ENCODE data around the gene LRSAM1. TPM values are rescaled to one million over a fixed set of nuclear protein-coding genes. Genes with fewer than 3 reads are reported as not detected.

Gene LRSAM1
- 17.1 and 19.6 TPM in 2 replicates for total RNA-seq
- 19.2 TPM for polyA plus RNA-seq (2012)

DNA sequence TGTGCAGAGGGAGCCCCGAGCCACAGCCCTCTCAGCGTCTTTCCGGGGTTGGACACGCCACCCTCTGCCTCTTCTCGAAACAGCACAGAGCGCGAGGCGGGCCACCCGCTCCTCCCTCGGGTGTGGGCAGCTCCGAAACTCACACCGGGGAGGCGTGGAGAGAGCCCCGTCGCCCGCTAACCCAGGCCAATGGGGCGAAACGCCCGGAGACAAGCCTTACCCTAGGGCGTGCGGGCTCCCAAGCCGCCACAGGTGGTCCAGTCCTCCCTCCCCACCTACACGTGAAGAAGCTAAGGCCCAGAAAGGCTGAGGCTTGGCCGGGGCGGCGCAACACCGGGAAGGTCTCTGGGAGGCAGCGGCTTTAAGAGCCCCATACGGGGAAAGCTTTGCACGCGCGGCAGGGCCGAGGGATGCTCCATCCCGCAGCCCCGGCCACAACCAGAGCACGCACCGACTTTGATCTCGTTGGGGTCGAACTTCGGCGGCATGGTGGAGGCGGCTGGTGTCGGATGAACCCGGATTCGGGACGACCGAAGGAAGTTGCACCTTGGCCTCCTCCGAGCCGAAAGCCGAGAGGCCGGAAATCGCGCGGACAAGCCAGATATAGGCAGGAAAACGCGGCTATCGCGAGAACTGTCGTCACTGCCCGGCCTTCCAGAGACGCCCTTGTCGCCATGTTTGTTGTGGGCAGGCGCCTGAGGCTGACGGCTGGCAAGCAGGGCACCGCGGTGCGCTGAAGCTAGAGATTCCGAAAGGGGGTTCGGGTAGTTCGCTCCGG, at the start of gene LRSAM1, which contains the start of gene RPL12:
Gene LRSAM1, plus strand, starts transcription at position 681 of the 778 bp plus-strand sequence. CDS start 3,018 bp downstream, outside the sequence.
Gene RPL12, minus strand, starts transcription at position 577 of the 778 bp plus-strand sequence. Its CDS starts 89 bp downstream, at position 488.
- DNase-seq (ENCODE audit: low read depth), result peak; percentile 96

DNA sequence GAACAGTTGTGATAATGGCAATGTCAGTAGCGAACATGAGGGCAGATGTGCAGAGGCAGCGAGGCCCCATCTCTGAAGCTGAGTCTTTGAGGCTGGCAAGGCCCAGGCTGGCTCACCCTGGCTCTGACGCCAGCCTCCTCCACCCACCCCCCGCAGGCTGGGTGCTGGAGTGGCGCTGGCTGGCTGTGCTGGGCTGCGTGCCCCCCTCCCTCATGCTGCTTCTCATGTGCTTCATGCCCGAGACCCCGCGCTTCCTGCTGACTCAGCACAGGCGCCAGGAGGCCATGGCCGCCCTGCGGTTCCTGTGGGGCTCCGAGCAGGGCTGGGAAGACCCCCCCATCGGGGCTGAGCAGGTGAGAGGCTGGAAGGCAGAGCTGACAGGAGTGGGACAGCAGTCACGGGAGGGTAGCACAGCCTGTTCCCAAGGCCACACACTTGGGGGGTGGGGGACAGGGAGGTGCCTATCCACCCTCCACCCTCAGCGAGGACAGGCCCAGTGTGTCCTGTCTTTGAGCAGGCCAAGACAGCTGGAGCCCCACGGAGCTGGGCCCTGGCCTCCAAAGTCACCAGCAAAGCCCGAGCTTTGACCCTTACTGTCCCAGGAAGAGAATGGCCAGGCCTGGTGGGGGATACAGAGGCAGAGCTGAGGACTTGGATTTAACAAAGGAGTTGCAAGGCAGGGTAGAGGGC, 48.8 kb upstream of the LRSAM1 start:
- no peak for DNase-seq (ENCODE audit: low read depth)

DNA sequence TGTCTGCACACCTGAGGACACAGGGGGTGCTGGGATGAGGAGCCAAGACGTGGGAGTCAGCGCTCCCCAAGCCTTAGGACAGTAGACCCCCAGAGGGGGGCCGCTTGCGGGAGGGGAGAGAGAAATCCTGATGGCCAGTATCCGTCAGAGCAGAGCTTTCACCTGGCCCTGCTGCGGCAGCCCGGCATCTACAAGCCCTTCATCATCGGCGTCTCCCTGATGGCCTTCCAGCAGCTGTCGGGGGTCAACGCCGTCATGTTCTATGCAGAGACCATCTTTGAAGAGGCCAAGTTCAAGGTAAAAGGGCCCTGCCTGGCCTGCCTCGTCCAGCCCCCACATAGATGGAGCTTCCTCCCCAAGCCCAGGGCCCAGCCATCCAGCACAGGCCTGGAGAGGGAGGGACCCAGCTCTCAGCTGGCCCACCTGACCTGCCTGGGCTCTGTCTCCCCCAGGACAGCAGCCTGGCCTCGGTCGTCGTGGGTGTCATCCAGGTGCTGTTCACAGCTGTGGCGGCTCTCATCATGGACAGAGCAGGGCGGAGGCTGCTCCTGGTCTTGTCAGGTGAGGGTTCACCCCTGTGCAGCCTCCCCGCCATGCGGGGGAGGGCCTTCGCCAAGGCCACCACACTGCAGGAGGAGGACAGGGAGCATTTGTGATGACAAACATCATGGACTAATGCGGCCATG, 47.7 kb upstream of the LRSAM1 start:
- no peak for DNase-seq (ENCODE audit: low read depth)

DNA sequence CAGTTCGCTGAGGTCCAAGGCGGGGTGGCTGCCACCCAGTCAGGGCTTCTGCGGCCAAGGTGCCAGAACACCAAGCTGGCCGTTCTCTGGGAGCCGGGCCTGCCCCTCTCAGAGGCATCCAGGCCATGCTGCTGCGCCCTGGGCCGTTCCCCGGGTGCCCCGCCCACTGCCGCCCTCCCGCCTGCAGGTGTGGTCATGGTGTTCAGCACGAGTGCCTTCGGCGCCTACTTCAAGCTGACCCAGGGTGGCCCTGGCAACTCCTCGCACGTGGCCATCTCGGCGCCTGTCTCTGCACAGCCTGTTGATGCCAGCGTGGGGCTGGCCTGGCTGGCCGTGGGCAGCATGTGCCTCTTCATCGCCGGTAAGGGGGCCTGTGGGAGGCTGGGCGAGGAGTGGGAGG, 46.7 kb upstream of the LRSAM1 start:
- DNase-seq (ENCODE audit: low read depth), result no peak

DNA sequence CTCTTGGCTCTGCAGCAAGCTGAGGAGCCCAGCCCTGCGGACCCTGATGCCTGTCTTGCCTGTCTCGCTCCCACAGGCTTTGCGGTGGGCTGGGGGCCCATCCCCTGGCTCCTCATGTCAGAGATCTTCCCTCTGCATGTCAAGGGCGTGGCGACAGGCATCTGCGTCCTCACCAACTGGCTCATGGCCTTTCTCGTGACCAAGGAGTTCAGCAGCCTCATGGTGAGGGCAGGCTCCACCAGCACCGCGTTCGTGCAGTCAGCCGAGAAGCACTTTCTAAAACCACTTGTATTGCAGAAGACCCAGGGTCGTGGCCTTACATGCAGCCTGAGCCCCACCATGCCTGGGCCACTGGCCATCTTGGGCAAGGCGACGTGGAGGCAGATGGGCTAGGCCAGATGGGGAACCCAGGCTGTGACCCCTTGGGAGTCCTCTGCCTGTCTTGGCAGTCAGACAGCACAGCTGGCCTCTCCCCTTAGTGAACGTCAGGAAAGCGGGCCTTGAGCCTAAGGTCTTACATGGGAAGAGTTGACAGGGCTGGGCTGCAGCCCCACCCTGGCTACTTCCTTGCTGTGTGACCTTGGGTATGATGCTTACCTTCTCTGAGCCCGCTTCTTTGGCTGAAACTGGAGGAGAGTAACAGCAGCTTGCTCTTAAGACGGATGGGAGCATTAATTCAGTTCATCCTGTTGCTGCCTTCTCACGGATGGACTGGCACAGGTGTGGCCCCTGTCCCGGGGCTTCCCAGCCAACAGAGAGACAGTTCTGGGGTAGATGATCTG, 45.8 kb upstream of the LRSAM1 start:
- DNase-seq (ENCODE audit: low read depth), result no peak

DNA sequence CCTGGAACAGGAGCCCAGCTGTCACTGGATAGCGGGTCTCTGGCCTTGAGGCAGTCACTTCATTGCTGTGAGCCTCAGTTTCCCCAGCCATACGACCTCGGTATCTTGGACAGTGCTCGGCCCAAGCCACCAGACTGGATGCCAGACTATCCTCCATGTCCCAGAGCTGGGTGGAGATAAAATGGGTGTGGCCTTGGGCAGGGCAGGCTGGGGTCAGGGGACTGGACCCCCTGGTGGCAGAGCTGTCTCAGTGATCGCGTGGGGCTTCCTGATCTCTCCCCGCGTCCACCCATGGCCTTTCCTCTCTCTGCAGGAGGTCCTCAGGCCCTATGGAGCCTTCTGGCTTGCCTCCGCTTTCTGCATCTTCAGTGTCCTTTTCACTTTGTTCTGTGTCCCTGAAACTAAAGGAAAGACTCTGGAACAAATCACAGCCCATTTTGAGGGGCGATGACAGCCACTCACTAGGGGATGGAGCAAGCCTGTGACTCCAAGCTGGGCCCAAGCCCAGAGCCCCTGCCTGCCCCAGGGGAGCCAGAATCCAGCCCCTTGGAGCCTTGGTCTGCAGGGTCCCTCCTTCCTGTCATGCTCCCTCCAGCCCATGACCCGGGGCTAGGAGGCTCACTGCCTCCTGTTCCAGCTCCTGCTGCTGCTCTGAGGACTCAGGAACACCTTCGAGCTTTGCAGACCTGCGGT, 44.4 kb upstream of the LRSAM1 start:
- DNase-seq (ENCODE audit: low read depth), result no peak

DNA sequence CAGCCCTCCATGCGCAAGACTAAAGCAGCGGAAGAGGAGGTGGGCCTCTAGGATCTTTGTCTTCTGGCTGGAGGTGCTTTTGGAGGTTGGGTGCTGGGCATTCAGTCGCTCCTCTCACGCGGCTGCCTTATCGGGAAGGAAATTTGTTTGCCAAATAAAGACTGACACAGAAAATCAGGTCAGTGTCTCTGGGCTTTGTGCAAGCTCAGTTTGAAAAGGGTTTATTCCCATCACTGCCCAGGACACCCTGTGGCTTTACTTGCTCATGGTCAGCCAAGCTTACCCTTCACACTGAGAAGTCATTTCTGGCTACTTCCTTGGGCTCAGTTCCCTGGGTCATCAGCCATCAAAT, 43.8 kb upstream of the LRSAM1 start:
- no peak for DNase-seq (ENCODE audit: low read depth)

DNA sequence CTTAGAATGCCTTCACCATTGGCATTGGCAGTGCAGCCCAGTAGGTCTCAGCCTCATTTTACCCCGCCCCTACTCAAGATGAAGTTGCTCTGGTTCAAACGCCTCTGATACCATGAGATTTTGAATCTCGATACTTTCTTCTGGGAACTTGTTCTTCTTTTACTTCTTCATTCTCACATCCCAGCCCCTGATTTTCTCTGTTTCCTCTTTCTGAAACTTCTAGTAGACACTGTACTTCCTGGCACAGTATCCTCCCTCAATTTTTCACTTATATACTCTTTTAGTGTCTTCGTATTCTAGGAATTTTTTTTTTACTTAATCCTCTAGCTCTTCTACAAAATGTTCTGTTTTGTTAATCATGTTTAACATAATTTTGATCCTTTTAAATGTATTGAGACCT, 40.2 kb upstream of the LRSAM1 start:
- no peak for DNase-seq (ENCODE audit: low read depth)

DNA sequence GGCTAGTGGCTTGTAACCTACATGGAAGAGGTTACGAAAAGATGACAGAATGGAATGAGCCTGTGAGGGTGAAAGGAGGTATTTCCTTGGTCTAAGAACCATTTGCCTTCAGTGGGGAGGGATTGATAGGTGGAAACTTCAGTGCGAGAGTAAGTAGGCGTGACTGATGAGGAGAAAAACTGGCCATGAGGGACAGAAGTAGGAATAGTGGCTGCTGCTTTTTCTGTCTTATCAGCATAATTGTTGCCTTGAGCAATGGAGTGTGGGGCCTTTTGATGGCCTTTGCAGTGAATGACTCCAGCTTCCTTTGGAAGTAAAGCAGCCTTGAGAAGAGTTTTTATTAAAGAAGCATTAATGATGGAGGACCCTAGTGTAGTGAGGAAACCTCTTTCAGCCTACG, 36.2 kb upstream of the LRSAM1 start:
- no peak for DNase-seq (ENCODE audit: low read depth)

DNA sequence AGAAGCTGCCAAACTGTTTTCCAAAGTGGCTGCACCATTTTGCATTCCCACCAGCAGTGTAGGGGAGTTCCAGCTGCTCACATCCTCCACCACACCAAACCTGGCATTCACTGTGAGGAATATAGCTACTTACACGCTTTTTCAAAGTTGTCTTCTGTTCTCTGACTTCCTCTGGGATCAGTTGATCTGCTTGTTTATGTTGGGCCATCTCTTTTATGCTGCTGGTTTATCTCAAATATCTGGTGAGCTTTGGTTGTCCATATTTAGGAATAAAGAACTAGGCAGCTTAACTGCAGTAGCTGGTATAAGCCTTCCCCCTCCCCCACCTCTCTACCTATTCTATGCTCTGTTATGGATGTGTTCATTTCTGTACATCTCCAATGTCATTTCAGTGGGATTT, 35.7 kb upstream of the LRSAM1 start:
- DNase-seq (ENCODE audit: low read depth), result no peak

DNA sequence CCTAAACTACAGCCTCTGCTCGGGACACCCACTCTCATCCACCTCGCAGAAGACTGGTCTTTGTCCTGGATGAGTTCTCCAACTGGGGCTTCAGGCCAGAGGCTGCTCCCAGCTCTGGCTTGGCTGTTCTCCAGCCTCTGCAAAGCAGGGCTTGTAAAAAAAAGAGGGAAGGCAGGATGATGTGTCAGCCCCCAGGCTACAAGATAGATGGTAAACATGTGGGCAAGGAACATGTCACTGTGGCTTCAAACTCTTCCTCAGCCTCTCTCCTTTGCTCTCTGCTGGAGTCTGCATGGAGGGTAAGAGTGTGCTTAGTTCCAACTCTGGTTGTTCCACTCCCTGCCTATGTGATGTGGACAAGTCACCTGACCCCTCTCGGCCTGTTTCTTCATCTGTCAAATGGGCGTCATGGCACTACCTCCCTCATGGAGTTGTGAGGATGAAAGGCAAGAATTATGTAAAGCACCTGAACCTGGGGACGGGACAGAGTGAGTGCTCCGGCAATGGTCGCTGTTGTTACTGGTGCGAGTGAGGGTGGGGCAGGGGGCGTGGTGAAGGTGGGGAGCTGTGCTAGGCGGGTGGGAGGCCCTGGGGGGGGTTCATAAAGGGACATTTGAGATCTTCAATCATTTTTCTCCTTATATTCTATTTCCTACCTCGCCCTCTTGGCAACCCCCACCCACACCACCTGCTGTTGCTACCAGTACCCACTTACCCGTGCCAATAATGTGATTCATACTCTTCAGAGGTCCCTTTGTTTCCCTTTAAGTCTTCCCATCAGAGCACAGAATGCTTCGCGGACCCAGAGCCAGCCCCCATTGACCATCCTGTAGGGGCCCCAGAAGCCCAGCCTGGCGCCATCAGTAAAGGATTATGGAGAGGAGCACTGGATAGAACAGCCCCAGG, 33.9 kb upstream of the LRSAM1 start:
- DNase-seq (ENCODE audit: low read depth), result peak; percentile 73

DNA sequence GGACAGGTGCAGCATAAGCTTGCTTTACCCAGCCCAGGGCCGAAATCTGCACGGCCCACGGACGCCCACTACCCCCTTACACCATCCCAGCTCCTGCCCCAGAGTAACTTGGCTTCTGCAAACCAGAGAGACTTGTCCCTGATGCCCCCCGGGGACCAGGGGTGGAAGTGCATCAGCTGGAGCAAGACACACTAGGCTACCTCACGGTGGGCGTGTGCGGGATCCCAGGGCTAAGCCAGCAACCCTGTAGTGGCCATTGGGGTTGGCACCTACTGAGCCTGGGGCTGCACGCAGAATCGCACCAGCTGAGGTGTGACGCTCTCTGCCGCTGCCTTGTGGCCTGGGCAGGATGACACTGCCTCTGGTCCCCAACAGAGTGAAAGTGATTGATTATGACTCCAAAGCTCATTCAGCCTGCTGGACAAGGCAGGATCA, 33.3 kb upstream of the LRSAM1 start:
- no peak for DNase-seq (ENCODE audit: low read depth)

DNA sequence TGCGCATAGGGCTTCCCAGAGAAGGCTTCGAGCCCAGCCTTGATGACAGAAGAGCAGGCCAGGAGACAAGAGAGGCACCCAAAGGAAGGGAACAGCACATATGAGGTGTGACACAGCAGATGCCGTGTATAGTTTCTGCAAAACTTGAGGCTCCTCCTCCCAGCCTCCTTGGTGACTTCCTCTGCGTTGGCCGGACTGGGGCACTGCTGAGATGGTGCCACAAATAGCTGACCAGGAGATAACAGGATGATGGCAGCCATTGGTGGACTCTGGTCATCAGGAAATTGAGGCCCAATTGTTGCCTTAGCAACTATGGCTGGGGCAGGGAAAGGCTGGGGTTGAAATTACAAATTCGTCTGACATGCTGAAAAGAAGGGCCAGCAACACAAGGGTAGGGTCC, 32.0 kb upstream of the LRSAM1 start:
- no peak for DNase-seq (ENCODE audit: low read depth)

DNA sequence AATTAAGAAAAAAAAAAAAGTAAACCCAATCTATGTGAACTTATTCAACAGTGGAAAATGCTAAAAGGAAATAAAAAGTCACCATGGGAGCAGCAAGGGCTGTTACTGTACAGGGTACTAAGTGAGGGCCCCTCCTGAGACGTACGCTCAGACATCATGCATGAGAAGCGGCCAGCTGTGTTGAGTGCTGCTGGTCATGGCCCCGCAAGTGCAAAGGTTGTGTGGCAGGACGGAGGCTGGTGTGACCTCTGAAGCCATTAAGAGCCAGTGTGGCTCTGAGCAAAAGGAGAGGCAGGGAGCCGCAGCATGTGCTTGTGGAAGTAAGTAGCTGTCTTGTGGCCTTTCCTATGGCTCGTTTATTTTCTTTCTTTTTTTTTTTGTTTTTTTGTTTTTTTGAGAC, 30.3 kb upstream of the LRSAM1 start:
- DNase-seq (ENCODE audit: low read depth), result no peak

DNA sequence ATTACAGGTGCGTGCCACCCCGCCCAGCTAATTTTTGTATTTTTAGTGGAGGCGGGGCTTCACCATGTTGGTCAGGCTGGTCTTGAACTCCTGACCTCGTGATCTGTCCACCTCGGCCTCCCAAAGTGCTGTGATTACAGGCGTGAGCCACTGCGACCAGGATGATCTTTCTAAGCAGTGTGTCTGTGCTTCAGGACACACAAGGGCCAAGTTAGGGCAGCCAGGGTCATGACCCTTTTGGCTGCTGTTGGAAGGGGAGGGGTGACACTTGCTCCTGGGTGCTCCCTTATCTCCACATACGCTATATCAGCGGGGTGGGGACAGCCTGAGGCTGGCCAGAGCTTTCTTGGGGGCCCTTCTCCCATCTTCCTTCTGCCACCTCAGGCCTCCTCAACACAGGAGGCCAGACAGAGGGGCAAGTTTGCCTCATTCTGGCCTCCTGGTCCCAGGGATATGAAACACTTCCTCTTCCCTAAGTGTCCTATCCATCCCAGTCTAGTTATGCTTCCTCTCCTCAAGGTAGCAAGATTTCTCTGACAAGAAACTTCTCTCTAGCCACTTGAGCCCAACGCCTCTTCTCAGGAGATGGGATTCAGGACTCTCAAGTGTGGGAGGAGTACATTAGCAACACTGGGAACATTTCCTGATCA, 29.1 kb upstream of the LRSAM1 start:
- no peak for DNase-seq (ENCODE audit: low read depth)

DNA sequence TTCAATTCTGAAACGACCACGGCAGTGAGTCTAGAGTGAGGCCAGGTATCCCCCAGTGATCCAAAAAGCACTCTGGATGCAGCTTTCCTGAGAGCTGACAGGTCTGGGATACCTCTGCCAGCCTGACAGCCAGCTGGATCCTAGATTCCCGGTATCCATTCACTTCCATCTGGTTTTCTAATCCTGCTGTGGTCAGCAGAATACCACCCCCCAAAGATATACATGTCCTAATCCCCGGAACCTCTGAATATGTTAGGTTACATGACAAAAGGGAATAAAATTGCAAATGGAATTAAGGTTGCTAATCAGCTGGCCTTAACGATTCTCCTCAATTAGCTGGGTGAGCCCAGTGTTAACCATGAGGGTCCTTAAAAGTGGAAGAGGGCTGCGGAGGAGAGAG, 28.5 kb upstream of the LRSAM1 start:
- DNase-seq (ENCODE audit: low read depth), result no peak

DNA sequence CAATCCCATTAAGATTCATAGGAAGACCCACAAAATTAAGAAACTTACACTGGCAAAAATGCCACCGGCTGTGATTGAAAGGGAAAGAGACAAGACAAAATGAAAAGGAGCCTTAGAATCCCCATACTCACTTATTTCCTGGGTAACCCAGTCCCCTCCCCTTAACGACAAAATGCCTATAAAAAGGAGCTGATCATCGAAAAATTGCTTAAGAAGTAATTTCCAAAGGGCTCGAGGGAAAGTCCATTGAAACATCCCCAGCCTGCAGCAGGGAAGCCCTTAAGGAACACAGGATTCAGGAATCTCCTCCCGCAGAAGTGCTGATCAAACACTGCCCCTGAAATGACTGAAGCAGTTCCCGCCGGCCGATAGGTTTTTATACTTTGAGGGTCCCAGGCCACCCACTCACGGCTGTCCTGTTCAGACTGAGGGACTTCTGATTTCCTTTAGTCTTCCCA, 27.8 kb upstream of the LRSAM1 start:
- DNase-seq (ENCODE audit: low read depth), result no peak

DNA sequence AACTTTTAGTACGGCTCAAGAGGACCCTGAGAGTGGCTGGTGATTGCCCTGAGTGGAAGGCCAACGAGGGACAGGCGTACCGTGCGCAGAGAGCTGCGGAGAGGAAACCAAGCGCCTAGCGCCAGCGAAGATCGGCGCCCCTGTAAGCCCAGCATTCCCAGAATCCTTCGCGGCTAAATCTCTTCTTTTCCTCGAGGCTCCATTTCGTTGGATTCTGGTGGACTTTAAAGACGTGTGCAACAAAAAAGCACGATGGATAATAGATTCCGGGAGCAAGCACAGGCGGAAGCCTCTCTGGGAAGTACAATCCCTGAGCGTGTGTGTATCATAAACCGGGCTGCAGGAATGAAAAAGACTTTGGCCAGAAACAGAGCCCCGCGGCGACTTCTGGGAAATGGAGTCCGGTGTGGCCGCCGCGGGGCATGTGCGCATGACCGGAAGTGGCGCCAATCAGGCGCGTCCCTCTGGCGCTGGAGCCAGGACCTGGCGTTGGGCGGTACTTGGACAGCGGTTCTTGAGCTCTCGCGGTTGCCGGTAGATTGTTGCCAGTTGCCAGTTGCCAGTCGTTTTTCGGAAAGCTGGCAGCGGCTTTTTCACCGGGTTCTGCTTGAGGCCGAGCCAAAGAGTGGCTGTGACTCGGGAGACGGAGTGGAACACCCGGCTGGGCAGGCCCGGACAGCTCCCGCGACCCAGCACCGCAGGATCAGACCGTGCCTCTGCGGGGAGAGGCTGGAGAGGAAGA, 27.2 kb upstream of the LRSAM1 start, which contains the start of gene ZNF79:
Gene ZNF79, plus strand, starts transcription at position 449 of the 742 bp plus-strand sequence. CDS start 406 bp downstream, outside the sequence.
- peak; percentile 95 for DNase-seq (ENCODE audit: low read depth)

All from myocyte (in vitro differentiated cells).